Progenitor cell of endocrine pancreas (in vitro differentiated cells): ENCODE data around the gene CHMP3. TPM values are rescaled to one million over a fixed set of nuclear protein-coding genes. Genes with fewer than 3 reads are reported as not detected.

Experiments used
- DNase-seq: peaks from one replicate; pipeline ENCODE4 v3.0.0; 2021; ENCODE audit warnings: low spot score; ENCODE audit not compliant: unreplicated experiment
- H3K27ac Mint-ChIP-seq: 2 replicates; pipeline ENCODE4 v1.8.0; 2021; ENCODE audit warnings: mild to moderate bottlenecking, moderate library complexity, mixed read lengths
- H3K27me3 Mint-ChIP-seq: 2 replicates; pipeline ENCODE4 v1.8.0; 2021; ENCODE audit warnings: mixed read lengths
- H3K36me3 Mint-ChIP-seq: 2 replicates; pipeline ENCODE4 v1.8.0; 2022; ENCODE audit warnings: mixed read lengths; ENCODE audit not compliant: insufficient read depth
- H3K4me1 Mint-ChIP-seq: 2 replicates; pipeline ENCODE4 v1.8.0; 2021; ENCODE audit warnings: low read depth, mixed read lengths
- H3K4me3 Mint-ChIP-seq: 2 replicates; pipeline ENCODE4 v1.8.0; 2021; ENCODE audit warnings: low read depth, mild to moderate bottlenecking, moderate library complexity, mixed read lengths
- H3K9me3 Mint-ChIP-seq: 2 replicates; pipeline ENCODE4 v1.8.0; 2021; ENCODE audit warnings: low read depth, mixed read lengths
- total RNA-seq: library from RNA; stranded (reverse); gene quantifications from 2 replicates; pipeline ENCODE4 v1.2.1, GENCODE V29; 2021
- TF ChIP-seq, protein P1 (sequence below): fragments of 200-600 bp; sonication (generic); IDR thresholded peaks from one replicate; pipeline ENCODE4 v1.5.0; 2021; ENCODE audit warnings: antibody characterized with exemption, mild to moderate bottlenecking; ENCODE audit not compliant: unreplicated experiment

Gene CHMP3
- total RNA-seq, 1 donor from 2014 or later: 94.1 TPM

DNA sequence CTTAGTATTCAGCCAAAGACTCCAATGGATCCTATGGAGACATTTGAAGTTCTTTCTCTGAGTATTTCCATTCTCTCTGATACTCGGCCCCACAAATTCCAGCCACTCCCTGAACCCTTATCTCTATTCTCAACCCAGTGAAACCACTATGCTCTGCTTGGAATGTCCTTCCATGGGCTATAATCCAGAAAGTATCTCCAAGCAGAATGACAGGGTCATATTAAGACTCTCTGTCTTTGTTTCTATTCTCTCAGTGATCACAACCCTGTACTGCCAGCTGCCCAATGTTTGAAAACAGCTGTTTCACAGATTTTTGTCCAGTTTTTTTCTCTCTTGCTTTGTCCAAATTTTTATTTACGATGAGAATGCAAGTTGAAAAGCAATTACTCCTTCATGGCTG, 21.9 kb downstream of the CHMP3 start:
- Mint-ChIP-seq H3K4me3 (no peak overlapping the region), H3K27ac (peak overlapping the region; percentile 2), H3K4me1 (no peaks in the 10 kb centered on the region), H3K27me3 (no peaks in the 10 kb centered on the region), H3K36me3 (peaks cover 69% of the 10 kb centered on the region), H3K9me3 (peaks cover 44% of the 10 kb centered on the region)
- TF ChIP-seq, protein P1, sequence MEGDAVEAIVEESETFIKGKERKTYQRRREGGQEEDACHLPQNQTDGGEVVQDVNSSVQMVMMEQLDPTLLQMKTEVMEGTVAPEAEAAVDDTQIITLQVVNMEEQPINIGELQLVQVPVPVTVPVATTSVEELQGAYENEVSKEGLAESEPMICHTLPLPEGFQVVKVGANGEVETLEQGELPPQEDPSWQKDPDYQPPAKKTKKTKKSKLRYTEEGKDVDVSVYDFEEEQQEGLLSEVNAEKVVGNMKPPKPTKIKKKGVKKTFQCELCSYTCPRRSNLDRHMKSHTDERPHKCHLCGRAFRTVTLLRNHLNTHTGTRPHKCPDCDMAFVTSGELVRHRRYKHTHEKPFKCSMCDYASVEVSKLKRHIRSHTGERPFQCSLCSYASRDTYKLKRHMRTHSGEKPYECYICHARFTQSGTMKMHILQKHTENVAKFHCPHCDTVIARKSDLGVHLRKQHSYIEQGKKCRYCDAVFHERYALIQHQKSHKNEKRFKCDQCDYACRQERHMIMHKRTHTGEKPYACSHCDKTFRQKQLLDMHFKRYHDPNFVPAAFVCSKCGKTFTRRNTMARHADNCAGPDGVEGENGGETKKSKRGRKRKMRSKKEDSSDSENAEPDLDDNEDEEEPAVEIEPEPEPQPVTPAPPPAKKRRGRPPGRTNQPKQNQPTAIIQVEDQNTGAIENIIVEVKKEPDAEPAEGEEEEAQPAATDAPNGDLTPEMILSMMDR: no peak
- no peak for DNase-seq

DNA sequence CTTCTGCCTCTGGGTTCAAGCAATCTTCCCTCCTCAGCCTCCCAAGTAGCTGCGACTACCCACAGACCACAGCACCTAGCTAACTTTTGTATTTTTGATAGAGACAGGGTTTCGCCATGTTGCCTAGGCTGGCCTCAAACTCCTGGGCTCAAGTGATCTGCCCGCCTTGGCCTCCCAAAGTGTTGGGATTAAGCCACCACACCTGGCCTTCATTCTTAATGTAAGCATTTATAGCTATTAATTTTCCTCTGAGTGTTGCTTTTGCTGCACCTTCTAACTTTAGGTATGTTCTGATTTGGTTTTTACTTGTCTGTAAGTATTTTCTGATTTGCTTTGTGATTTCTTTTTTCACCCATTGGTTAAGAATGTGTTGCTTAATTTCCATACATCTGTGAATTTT, 29.7 kb downstream of the CHMP3 start:
- Mint-ChIP-seq H3K9me3 (peaks cover 44% of the 10 kb centered on the region), H3K27me3 (no peaks in the 10 kb centered on the region), H3K27ac (no peak overlapping the region), H3K36me3 (peaks cover 45% of the 10 kb centered on the region), H3K4me1 (no peaks in the 10 kb centered on the region), H3K4me3 (no peak overlapping the region)
- TF ChIP-seq, protein P1: no peak
- no peak for DNase-seq

DNA sequence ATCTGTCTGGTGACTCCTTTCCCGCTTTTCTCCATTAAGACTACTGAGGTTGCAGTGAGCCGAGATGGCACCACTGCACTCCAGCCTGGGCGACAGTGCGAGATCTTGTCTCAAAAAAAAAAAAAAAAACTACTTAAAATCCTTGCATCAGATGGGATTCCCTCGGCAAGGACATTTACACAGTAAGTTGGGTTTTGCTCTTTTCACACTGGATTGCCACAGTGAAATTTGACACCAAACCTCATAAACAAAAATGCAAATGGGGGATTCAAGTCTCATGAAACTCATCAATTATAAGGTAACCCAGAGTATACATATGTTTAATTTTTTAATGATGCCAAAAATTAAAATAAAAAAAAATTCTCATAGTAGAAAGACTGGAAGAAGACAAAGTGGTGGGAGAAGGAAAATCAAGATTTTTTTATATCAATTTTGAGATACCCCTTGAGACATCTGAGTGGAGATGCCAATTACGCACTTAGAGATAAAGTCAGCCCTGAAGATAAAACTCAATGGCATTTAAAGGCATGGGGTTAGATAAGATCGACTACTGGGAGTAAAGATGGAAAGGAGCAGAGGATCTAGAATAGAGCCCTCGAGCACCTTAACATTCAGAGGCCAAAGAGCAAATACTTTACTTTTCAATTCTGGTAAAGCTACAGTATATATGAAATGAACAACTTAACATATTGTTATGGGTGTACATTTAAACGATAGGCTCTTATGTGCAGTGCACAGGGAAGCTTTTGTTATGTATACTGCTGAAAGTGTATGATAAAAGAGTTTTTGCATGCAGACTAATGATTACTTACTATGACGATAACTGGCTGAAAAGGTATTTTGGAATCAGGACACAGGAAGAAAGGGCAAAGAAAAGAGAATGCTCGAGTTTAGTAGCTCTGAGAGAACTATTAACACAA, 37.6 kb downstream of the CHMP3 start:
- H3K27ac Mint-ChIP-seq: no peak overlapping the region
- H3K4me1 Mint-ChIP-seq: peaks cover 1% of the 10 kb centered on the region
- H3K4me3 Mint-ChIP-seq: no peak overlapping the region
- DNase-seq: no peak
- H3K27me3 Mint-ChIP-seq: no peaks in the 10 kb centered on the region
- TF ChIP-seq, protein P1: no peak
- no peaks in the 10 kb centered on the region for H3K9me3 Mint-ChIP-seq
- peaks cover 6% of the 10 kb centered on the region for H3K36me3 Mint-ChIP-seq

DNA sequence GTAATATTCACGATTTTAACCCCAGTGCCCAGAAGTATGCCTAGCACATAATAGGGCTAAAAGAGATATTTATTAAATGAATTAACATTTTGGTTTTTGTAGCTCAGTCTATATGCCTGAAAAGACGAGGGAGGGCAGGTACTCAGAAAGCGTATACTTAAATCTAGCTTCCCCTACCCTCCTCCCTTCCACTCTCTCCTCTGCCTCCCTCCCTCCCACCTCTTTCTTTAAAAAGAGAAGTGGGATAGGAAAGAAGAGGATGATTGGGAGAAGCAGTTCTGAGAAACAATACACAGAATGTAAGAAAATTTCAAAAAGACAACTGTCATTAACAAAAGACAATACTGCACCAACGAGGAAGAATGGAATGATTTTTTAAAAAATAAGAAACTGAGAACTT, 39.8 kb downstream of the CHMP3 start:
- TF ChIP-seq, protein P1: no peak
- H3K36me3 Mint-ChIP-seq: peaks cover 10% of the 10 kb centered on the region
- H3K27me3 Mint-ChIP-seq: no peaks in the 10 kb centered on the region
- peaks cover 6% of the 10 kb centered on the region for H3K9me3 Mint-ChIP-seq
- no peak overlapping the region for H3K4me3 Mint-ChIP-seq
- H3K4me1 Mint-ChIP-seq: peaks cover 1% of the 10 kb centered on the region
- H3K27ac Mint-ChIP-seq: no peak overlapping the region
- no peak for DNase-seq

DNA sequence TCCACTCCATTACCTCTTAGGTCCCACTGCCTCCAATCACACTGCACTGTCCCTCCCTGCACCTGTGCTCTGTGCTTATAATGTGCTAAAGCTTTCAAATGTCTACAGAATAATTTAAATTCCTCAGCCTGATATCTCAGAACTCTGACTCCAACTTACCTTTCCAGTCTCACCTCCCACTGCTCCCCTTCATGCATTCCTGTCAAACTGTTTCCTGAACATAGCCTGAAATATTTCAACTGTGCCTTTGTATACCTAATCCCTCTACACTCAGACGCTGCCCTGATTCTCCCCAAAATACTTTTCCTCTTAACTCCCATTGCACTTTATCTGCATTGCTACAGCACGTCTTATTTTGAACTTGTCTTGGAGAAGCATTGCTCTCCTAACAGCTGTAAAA, 40.5 kb downstream of the CHMP3 start:
- H3K9me3 Mint-ChIP-seq: peaks cover 6% of the 10 kb centered on the region
- no peak for DNase-seq
- TF ChIP-seq, protein P1: no peak
- H3K4me3 Mint-ChIP-seq: no peak overlapping the region
- H3K27ac Mint-ChIP-seq: no peak overlapping the region
- peaks cover 10% of the 10 kb centered on the region for H3K36me3 Mint-ChIP-seq
- H3K27me3 Mint-ChIP-seq: no peaks in the 10 kb centered on the region
- peaks cover 1% of the 10 kb centered on the region for H3K4me1 Mint-ChIP-seq
